Upper lobe of right lung (tissue), 1 donor: ENCODE data around the gene SYAP1. TPM values are rescaled to one million over a fixed set of nuclear protein-coding genes. Genes with fewer than 3 reads are reported as not detected.

Experiments
- ATAC-seq: fragments of 200-7000 bp; cut with Tn5 transposase; one replicate; pipeline ENCODE4 v1.9.1; 2020; ENCODE audit warnings: mild to moderate bottlenecking, moderate library complexity
- DNase-seq: peaks from one replicate; pipeline ENCODE4 v3.0.0-alpha.2; 2020
- H3K27ac ChIP-seq: fragments of 200-600 bp; one replicate; pipeline ENCODE4 v1.8.0; 2022
- H3K27me3 ChIP-seq: fragments of 200-600 bp; one replicate; pipeline ENCODE4 v1.8.0; 2022; ENCODE audit warnings: mild to moderate bottlenecking
- H3K36me3 ChIP-seq: fragments of 200-600 bp; one replicate; pipeline ENCODE4 v1.8.0; 2022
- H3K4me1 ChIP-seq: fragments of 200-600 bp; one replicate; pipeline ENCODE4 v1.8.0; 2022
- H3K4me3 ChIP-seq: fragments of 200-600 bp; one replicate; pipeline ENCODE4 v1.8.0; 2022; ENCODE audit warnings: mild to moderate bottlenecking
- H3K9me3 ChIP-seq: fragments of 200-600 bp; one replicate; pipeline ENCODE4 v1.8.0; 2022
- intact Hi-C: fragments of 100-400 bp; cut with DNase I; formaldehyde crosslinking; loops from one replicate; pipeline ENCODE4 v1.11.0; 2022
- total RNA-seq: library from RNA; stranded (reverse); fragmentation: NEBNext Ultra II Directional; extraction: Animal tissue kit (Norgen Biotek cat#: 25700); gene quantifications from one replicate; pipeline ENCODE4 v1.2.1, GENCODE V29; 2021
- TF ChIP-seq, protein P1 (sequence below): fragments of 200-600 bp; IDR thresholded peaks from one replicate; pipeline ENCODE4 v1.8.0; 2022; ENCODE audit warnings: antibody characterized with exemption
- donor health status: DM: no; HTN: yes; CAD: no; lungs with severe emphysema.

Gene SYAP1
- total RNA-seq, 1 donor from 2014 or later, result 20.0 TPM

DNA sequence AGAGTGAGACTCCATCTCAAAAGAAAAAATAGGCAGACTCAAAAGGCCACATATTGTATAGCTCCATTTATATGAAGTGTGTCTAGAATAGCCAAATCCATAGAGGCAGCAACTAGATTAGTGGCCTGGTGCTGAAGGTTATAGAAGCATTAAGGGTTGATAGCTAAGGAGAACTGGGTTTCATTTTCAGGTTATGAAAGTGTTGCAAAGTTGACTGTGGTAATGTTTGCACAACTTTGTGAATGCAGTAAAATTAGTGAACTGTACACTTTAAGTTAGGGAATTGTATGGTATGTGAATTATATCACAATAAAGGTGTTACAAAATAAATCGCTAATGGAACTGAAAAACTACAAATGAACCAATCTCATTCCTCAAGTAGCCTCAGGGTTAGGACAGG is 95.2 kb downstream of the SYAP1 start:
- intact Hi-C loops, result no loop called here
- Histone ChIP-seq H3K4me1 (no peaks in the 10 kb centered on the region), H3K27me3 (no peaks in the 10 kb centered on the region), H3K27ac (no peak overlapping the region), H3K36me3 (peaks cover 6% of the 10 kb centered on the region), H3K4me3 (no peak overlapping the region), H3K9me3 (no peaks in the 10 kb centered on the region)
- DNase-seq (no peak), ATAC-seq (no peak)
- TF ChIP-seq, protein P1, sequence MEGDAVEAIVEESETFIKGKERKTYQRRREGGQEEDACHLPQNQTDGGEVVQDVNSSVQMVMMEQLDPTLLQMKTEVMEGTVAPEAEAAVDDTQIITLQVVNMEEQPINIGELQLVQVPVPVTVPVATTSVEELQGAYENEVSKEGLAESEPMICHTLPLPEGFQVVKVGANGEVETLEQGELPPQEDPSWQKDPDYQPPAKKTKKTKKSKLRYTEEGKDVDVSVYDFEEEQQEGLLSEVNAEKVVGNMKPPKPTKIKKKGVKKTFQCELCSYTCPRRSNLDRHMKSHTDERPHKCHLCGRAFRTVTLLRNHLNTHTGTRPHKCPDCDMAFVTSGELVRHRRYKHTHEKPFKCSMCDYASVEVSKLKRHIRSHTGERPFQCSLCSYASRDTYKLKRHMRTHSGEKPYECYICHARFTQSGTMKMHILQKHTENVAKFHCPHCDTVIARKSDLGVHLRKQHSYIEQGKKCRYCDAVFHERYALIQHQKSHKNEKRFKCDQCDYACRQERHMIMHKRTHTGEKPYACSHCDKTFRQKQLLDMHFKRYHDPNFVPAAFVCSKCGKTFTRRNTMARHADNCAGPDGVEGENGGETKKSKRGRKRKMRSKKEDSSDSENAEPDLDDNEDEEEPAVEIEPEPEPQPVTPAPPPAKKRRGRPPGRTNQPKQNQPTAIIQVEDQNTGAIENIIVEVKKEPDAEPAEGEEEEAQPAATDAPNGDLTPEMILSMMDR, result no peak

Other genes with a start within 250 kb of the SYAP1 start
- gene S100G, start 69.5 kb upstream of the SYAP1 start, total RNA-seq, result not detected
- 10.7 TPM for gene CTPS2, start 6.9 kb upstream of the SYAP1 start, total RNA-seq
- 12.1 TPM for gene TXLNG, start 66.9 kb downstream of the SYAP1 start, total RNA-seq
- 63.4 TPM for gene RBBP7, start 150.8 kb downstream of the SYAP1 start, total RNA-seq
- 18.9 TPM for gene REPS2, start 227.0 kb downstream of the SYAP1 start, total RNA-seq